ENCODE results near the gene TGFBR3. TPM values are rescaled to one million over a fixed set of nuclear protein-coding genes. Genes with fewer than 3 reads are reported as not detected.

TGFBR3 gene
- total and polyA plus RNA-seq, 9 of the 15 experiments (the other 6 are each of a cell fraction or from before 2014, with no cell fraction given): 3.6 to 32.4 (median 15.6) TPM

- Histone ChIP-seq H2AFZ (ENCODE audit: low read depth, low read length) (peak overlapping the region; percentile 60), H3K4me3 (no peak overlapping the region), H3K9ac (ENCODE audit: insufficient read depth in 1 of 2, low read depth in 2 of 2, low read length in 2 of 2) (peak overlapping the region; percentile 40 to 74; a peak in 3 of 4 replicates), H3K4me2 (ENCODE audit: insufficient read depth, low read length) (peak overlapping the region; percentile 68), H3K9me3 (replicated peaks; ENCODE audit: control insufficient read depth, insufficient read depth, low read depth, low read length) (no peaks in the 10 kb centered on the region), H3K36me3 (ENCODE audit: control insufficient read depth, insufficient read depth, low read length) (no peaks in the 10 kb centered on the region; the same call in 2 of the 3 replicates), H3K4me1 (replicated peaks in 1 of 2; ENCODE audit: control insufficient read depth in 2 of 2, insufficient read depth in 2 of 2, low read length in 2 of 2) (peaks cover 27 to 29% of the 10 kb centered on the region in 2 experiments), H3K79me2 (ENCODE audit: control insufficient read depth, insufficient read depth, low read length) (peaks cover 12% of the 10 kb centered on the region; the same call in 1 of the 3 replicates), H3K9me1 (ENCODE audit: control insufficient read depth, insufficient read depth, low read length) (no peaks in the 10 kb centered on the region), H4K20me1 (replicated peaks; ENCODE audit: control insufficient read depth, insufficient read depth, low read length) (peaks cover 18% of the 10 kb centered on the region), H3K27ac (ENCODE audit: extremely low read depth, low read depth, low read length) (peak overlapping the region; percentile 60), H3K27me3 (ENCODE audit: control insufficient read depth in 2 of 2, insufficient read depth in 2 of 2, low read length in 2 of 2) (no peaks in the 10 kb centered on the region)
- FAIRE-seq: peak; percentile 98
- DNase-seq (ENCODE audit: extremely low read depth in 1 of 4, low spot score in 3 of 4): peak in 2 of 4 experiments; percentile 65 to 83
- in situ Hi-C loops (cut with MboI): no loop called here
- peak; percentile 75 for ATAC-seq
- ChIA-PET CTCF (ENCODE audit: low intra/inter-chr PET ratio) (interaction anchor here (0.6 kb wide), 1 partner anchor 24 kb away, joined by 4 read pairs; no protein-coding TSS in a partner anchor), POLR2A (interaction anchor here (0.6 to 0.9 kb wide), 4 partner anchors 9 to 43 kb away, joined by 3 to 4 read pairs (median 3); no protein-coding TSS in a partner anchor)
- intact Hi-C loops (cut with micrococcal nuclease): loop anchor here (1.0 to 5.0 kb wide), 6 partner anchors 72 to 248 kb away; partner anchors contain the start of gene TGFBR3
- BruUV-seq (replicated peaks): no TSS peak
- 10% methylated on average over 6 of the region's 6 CpGs for WGBS (ENCODE audit: insufficient coverage, low coverage, missing lambda C conversion rate)
- TF ChIP-seq PHB2 (IDR thresholded peaks at IDR 0.05; ENCODE audit: low read depth) (no peak), TBP (optimal IDR thresholded peaks at IDR 0.05; ENCODE audit: low read depth, low read length) (no peak), PHF20 (IDR thresholded peaks at IDR 0.05; ENCODE audit: partially characterized antibody) (no peak), HDAC8 (tag; IDR thresholded peaks at IDR 0.05) (no peak), BRD4 (IDR thresholded peaks at IDR 0.05) (no peak), PHTF2 (CRISPR knock-in tag; IDR thresholded peaks at IDR 0.05) (no peak), KLF16 (IDR thresholded peaks at IDR 0.05) (peak; percentile 17; the same call in 1 of the 2 replicates), NCOR1 (IDR thresholded peaks at IDR 0.05) (peak; percentile 51; the same call in 1 of the 2 replicates), MAX (CRISPR knock-in tag; IDR thresholded peaks at IDR 0.05) (no peak), EP400 (IDR thresholded peaks at IDR 0.05) (0 out of 2 replicates have a peak, but pooled peaks have one; percentile 9), RFX1 (IDR thresholded peaks at IDR 0.05) (no peak), ZNF121 (CRISPR knock-in tag; conservative IDR thresholded peaks at IDR 0.05) (no peak), RBM15 (IDR thresholded peaks at IDR 0.05; ENCODE audit: insufficient read depth, low read length) (no peak), ZBTB11 (CRISPR knock-in tag; IDR thresholded peaks at IDR 0.05) (0 out of 6 replicates have a peak, but pooled peaks of 1 of the 3 experiments have one; percentile 37), EP300 (IDR thresholded peaks at IDR 0.05; ENCODE audit: low read length) (peak; percentile 75; the same call in 1 of the 2 replicates), MTA3 (IDR thresholded peaks at IDR 0.05; ENCODE audit: borderline replicate concordance) (peak; percentile 34; the same call in 1 of the 2 replicates), POLR2B (IDR thresholded peaks at IDR 0.05; ENCODE audit: low read depth, partially characterized antibody) (no peak), SPI1 (IDR thresholded peaks at IDR 0.05; ENCODE audit: borderline replicate concordance, low read depth, low read length) (peak; percentile 78), GATAD2B (IDR thresholded peaks at IDR 0.05; ENCODE audit: borderline replicate concordance) (no peak), STAT5B (CRISPR knock-in tag; IDR thresholded peaks at IDR 0.05) (no peak), ZNF12 (CRISPR knock-in tag; IDR thresholded peaks at IDR 0.05) (no peak)
These were observed 82.0 kb downstream of the TGFBR3 start for GRCh38 chr1:91803847-91804545.
